Stimulated activated CD4-positive, alpha-beta T cell treated with anti-CD3 and anti-CD28 coated beads, Interleukin-12 subunit alpha, Interleukin-12 subunit beta, amount 100 ng/mL, for 4 hours (primary cell): ENCODE data around the gene EFCC1.

ENCODE experiments used
- DNase-seq: peaks from one replicate; pipeline ENCODE4 v3.0.0-alpha.2; 2020

The EFCC1 gene

GRCh38 chr3:128994581-128995546 is 6.2 kb upstream of the EFCC1 start:
- no peak for DNase-seq

DNA sequence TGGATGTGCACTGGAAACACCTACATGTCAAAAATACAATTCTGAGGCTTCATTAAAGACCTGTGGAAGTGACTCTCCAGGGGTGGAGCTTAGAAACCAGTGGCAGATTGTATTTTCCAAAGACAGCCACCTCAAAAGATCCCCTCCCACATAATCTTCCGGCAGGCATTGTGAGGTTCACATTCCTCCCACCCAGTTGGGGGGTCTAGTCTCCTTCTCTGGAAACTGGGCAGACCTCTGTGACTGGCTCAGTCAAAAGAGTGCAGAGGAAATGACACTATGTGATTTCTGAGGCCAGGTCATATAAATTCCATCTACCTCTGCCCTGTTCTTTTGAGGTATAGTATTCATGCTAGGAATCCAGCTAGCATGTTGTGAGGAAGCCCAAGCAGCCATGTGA is 5.4 kb upstream of the EFCC1 start:
- no peak for DNase-seq

- DNase-seq = no peak
Measured at GRCh38 chr3:128996200-128996599, 4.9 kb upstream of the EFCC1 start.

GRCh38 chr3:128996726-128997125 is 4.4 kb upstream of the EFCC1 start:
- DNase-seq = no peak

- DNase-seq = no peak
Measured at GRCh38 chr3:128997486-128998133, 3.5 kb upstream of the EFCC1 start.

- no peak for DNase-seq
Measured at GRCh38 chr3:128998561-128998960, 2.5 kb upstream of the EFCC1 start.

DNA sequence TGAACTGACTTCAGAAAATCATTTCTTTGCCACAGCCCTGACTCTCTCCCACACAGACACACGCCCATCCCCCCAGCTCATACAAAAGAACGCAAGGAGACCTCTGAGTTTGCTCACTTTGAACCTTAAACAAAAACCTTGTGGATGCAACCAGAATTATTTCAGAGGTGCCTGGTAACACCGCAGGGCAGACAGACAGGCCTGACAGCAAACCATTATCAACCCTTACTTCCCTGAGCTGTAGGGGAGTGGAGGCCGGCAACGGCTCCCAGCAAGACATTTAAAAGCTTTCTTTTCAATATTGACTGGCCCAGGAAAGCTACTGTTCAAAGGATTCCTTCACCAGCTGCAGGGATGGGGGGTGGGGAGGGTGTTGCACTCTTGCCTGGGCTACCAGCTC is 2.0 kb upstream of the EFCC1 start:
- DNase-seq = no peak

DNA sequence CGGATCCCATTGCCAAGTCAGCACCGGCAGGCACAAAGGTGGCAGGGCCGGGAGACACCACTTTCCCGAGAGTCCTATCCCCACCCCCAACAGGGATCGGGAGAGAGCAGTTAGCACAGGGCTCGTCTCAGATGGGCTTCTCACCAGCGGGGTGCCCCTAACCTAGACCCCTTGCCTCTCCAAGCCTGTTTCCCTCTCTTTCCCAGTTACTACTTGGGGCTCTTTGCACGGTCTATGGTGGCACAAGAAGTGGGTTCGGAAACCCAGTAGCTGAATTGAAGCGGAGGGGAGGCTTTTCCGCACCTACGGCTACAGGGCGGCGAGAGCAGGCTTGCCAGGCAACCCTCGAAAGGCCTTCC is 383 bp upstream of the EFCC1 start:
- no peak for DNase-seq

DNA sequence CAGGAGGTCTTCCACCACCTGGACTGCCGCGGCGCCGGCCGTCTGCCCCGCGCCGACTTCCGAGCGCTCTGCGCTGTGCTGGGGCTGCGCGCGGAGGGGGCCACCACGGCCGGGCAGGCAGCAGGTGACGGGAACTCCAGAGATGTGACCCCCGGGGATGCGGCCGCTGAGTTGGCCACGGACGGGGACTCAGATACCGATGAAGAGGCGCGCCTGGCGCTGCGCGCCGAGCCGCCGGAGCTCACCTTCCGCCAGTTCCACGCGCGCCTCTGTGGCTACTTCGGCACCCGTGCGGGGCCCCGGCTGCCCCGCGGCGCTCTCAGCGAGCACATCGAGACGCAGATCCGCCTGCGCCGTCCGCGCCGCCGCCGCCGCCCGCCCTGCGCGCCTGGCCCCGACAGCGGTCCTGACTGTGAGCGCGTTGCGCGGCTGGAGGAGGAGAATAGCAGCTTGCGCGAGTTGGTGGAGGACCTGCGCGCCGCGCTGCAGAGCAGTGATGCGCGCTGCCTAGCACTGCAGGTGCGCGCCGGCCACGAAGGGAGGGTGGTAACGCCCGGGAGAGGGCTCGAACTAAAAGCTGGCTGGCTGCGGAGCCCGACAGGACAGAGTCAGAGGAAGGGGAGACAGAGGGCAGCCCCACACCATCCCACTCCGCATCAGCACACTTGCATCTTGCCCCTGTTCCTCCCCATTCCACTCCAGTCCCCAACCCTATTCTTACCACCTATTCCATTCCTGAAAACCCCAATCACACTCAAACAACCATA is 885 bp downstream of the EFCC1 start:
- DNase-seq = peak; percentile 32

DNA sequence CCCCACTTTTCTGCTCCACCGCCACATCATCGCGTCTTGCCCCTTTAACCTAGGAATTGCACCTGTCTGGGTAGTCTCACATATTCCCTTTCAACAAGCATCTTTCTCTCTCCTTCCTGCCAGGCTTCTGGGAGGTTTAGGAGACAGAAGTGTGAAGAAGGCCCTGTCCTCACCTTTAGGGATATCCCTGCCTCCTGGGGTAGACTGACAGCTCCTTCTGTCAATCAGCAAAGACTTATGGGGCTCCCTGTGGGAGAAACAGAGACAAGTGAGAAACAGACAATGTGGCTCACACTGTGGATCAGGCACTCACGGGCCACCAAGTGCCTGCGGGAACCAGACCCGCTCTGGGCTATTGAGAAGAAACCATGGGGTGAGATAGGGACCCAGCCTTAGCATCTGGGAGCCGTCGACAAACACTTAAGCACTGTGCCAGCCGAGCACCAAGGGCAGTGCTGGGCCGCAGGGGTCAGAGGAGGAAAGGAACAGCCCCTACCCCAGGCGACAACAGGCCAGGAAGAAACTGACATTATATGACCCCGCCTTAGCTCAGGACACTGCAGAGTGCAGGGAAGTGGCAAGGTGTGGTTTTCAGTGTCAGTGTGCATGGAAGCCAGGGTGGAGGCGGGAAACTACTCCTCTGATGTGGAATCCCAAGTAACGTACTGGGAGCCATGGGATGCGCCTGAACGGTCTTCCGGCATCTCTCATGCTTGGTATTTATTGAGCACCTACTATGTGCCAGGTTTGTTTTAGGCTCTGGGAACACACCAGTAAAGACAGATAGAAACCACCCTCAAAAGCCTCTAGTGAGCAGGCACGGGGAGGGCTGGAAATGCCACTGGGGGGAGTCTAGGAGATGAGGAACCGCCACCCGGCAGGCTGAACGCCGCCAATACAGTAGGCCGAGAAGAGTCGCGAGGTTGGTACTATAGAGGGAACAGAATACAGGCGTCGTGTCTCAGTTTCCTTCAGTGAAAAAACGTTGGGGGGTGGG is 1.8 kb downstream of the EFCC1 start:
- DNase-seq = no peak

DNA sequence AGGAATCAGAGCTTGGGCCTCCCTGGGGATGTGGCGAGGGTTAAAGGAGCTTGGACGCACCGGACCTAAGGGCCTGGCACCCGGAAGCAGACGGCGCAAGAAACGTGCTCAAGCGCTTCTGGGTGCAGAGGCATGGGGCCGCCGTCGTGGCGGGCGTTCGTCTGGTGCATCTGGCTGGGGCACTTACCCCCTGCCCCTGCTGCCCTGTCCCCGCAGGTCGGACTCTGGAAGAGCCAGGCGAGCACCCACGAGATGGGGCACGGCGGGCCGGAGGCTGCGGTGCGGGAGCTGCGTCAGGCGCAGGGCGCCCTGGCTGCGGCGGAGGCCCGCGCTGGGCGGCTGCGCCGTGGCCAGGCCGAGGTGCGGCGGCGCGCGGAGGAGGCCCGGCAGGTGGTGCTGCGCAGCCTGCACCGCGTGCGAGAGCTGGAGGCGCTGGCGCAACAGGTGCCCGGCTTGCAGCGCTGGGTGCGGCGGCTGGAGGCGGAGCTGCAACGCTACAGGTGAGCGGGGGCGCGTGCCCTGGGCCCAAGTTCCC is 2.5 kb downstream of the EFCC1 start:
- DNase-seq = peak; percentile 45

- DNase-seq = no peak
Measured at GRCh38 chr3:129004639-129005295, 3.7 kb downstream of the EFCC1 start.

DNA sequence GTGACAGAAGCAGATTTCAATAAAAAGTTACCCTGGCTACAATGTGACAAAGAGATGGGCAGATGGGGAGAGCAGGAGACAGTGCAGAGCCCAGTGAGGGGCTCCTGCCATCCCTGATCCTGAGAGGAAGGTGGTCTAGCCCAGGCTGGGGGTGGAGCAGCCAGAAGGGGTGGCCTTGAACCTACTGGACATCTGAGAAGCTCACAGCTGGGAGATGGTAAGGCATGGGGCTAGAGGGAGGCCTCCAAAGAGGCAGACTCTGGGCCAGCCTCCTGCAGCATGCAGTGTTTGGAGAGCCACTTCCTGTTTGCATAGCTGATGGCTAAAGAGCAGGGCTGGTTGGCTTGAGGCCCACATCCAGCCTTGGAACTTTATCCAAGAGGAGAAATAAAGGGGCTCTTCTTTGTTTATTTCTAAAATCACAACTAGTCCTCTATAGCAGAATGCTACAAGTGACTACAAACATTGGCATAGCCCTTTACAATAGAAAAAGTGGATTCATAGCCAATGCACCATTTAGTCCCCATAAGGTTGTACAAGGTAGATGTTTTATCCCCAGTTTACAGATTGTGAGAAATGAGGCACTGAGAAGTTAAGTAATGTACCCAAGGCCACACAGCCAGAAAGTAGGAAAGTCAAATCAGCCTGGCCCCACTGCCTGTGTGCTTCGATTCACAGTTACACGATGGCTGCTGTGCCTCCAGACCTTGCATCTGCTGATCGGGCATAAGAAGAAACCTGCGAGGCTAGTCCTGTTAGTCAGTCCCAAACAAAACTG is 4.6 kb downstream of the EFCC1 start:
- DNase-seq = no peak

- DNase-seq = no peak
Measured at GRCh38 chr3:129006864-129007263, 5.8 kb downstream of the EFCC1 start.

GRCh38 chr3:129007792-129008191 is 6.7 kb downstream of the EFCC1 start:
- no peak for DNase-seq

- DNase-seq = no peak
Measured at GRCh38 chr3:129009266-129009665, 8.2 kb downstream of the EFCC1 start.

GRCh38 chr3:129010310-129010956 is 9.3 kb downstream of the EFCC1 start:
- DNase-seq = no peak

DNA sequence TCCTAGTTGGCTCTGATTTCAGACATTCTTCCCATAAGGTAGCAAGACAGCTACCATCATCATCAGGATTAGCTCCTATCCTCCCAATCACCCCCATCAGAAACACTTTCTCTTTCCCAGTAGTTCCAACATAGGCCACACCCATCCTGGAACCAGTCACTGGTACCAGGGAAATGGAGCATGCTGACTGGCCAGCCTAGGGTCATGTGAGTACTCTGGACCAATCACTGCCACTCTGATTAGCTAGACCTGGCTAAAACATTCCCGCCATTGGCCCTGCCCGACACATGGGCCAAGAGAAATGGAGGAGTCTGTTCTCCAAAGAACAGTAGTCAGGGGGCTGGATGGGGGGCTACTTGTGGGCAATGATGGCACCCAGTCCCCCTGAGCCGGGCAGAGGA is 12.4 kb downstream of the EFCC1 start:
- DNase-seq = no peak

- no peak for DNase-seq
Measured at GRCh38 chr3:129014148-129014547, 13.0 kb downstream of the EFCC1 start.

- no peak for DNase-seq
Measured at GRCh38 chr3:129014793-129015345, 13.8 kb downstream of the EFCC1 start.
